Osteoblast (primary cell): ENCODE data around the gene VIPR2. TPM values are rescaled to one million over a fixed set of nuclear protein-coding genes. Genes with fewer than 3 reads are reported as not detected.

Source experiments
- DNase-seq: peaks from one replicate; pipeline ENCODE4 v3.0.0; 2011; ENCODE audit warnings: low spot score, mixed read lengths; ENCODE audit not compliant: insufficient read length; ENCODE audit errors: missing footprints
- H2AFZ ChIP-seq: 2 replicates; pipeline ENCODE4 v1.6.0; 2011; ENCODE audit warnings: mild to moderate bottlenecking, low read length
- H3K27ac ChIP-seq: 2 replicates; pipeline ENCODE4 v1.5.1; 2011; ENCODE audit warnings: mild to moderate bottlenecking, low read depth, low read length, moderate library complexity
- H3K27me3 ChIP-seq: 2 replicates; pipeline ENCODE4 v1.6.0; 2012; ENCODE audit warnings: mild to moderate bottlenecking, control low read depth, inconsistent platforms, low read length, moderate library complexity; ENCODE audit not compliant: insufficient read depth
- H3K36me3 ChIP-seq: 2 replicates; pipeline ENCODE4 v1.5.1; 2011; ENCODE audit warnings: mild to moderate bottlenecking, low read length, control low read depth, moderate library complexity; ENCODE audit not compliant: insufficient read depth
- H3K4me1 ChIP-seq: 2 replicates; pipeline ENCODE4 v1.5.1; 2011; ENCODE audit warnings: mild to moderate bottlenecking, low read length, control low read depth, moderate library complexity; ENCODE audit not compliant: insufficient read depth
- H3K4me2 ChIP-seq: 2 replicates; pipeline ENCODE4 v1.6.0; 2011; ENCODE audit warnings: mild to moderate bottlenecking, low read length; ENCODE audit not compliant: insufficient read depth
- H3K4me3 ChIP-seq: fragments of 200-600 bp; sonication (generic); 3 replicates; pipeline ENCODE4 v1.5.1; 2012; ENCODE audit warnings: mild to moderate bottlenecking, low read length, inconsistent platforms; ENCODE audit not compliant: insufficient read depth
- H3K79me2 ChIP-seq: 2 replicates; pipeline ENCODE4 v1.6.0; 2012; ENCODE audit warnings: mild to moderate bottlenecking, low read length, control low read depth, inconsistent platforms; ENCODE audit not compliant: insufficient read depth
- H3K9me3 ChIP-seq: 2 replicates; pipeline ENCODE4 v1.5.1; 2011; ENCODE audit warnings: low read depth, low read length, control low read depth
- H4K20me1 ChIP-seq: 2 replicates; pipeline ENCODE4 v1.6.0; 2012; ENCODE audit warnings: mild to moderate bottlenecking, low read length, control low read depth; ENCODE audit not compliant: insufficient read depth
- total RNA-seq: library from RNA; depleted of rRNA; stranded (reverse); fragments of >200 nt; gene quantifications from 2 replicates; pipeline ENCODE4 v1.2.3, GENCODE V29; 2012
- TF ChIP-seq, protein P1 (sequence below): IDR thresholded peaks from 2 replicates; pipeline ENCODE4 v1.5.1; 2011; ENCODE audit warnings: mild to moderate bottlenecking, low read depth, low read length, moderate library complexity; ENCODE audit errors: extremely low read depth

The VIPR2 gene
- total RNA-seq, 1 donor: not detected

- no peaks in the 10 kb centered on the region for H3K79me2 ChIP-seq
- H3K9me3 ChIP-seq: no peaks in the 10 kb centered on the region
- no peak overlapping the region for H3K4me2 ChIP-seq
- H3K27me3 ChIP-seq: no peaks in the 10 kb centered on the region
- H3K4me1 ChIP-seq: no peaks in the 10 kb centered on the region
- no peak overlapping the region for H3K4me3 ChIP-seq
- H2AFZ ChIP-seq: no peak overlapping the region
- no peaks in the 10 kb centered on the region for H4K20me1 ChIP-seq
- H3K27ac ChIP-seq: no peak overlapping the region
- TF ChIP-seq, protein P1, sequence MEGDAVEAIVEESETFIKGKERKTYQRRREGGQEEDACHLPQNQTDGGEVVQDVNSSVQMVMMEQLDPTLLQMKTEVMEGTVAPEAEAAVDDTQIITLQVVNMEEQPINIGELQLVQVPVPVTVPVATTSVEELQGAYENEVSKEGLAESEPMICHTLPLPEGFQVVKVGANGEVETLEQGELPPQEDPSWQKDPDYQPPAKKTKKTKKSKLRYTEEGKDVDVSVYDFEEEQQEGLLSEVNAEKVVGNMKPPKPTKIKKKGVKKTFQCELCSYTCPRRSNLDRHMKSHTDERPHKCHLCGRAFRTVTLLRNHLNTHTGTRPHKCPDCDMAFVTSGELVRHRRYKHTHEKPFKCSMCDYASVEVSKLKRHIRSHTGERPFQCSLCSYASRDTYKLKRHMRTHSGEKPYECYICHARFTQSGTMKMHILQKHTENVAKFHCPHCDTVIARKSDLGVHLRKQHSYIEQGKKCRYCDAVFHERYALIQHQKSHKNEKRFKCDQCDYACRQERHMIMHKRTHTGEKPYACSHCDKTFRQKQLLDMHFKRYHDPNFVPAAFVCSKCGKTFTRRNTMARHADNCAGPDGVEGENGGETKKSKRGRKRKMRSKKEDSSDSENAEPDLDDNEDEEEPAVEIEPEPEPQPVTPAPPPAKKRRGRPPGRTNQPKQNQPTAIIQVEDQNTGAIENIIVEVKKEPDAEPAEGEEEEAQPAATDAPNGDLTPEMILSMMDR: no peak
- no peaks in the 10 kb centered on the region for H3K36me3 ChIP-seq
- no peak for DNase-seq
Observed at GRCh38 chr7:159130199-159130775, 14.4 kb downstream of the VIPR2 start.

DNA sequence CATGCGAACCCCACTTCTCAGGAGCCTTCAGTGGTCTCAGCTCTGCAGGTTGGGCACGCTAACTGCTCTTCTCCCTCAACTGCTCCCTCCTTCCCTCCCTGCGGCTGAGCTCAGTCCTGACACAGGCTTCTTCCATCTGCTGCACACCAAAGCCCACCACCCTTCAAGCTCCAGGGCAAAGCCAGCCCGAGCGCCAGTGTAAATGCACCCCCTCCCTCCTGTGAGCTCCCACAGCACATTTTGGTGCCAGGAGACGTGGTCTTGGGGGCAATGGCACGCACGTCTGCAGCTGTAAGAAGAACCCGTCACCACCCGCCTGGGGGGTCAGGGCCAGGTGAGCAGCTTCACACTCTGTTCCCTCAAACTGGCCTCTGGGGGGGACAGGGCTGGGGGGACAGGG is 15.9 kb downstream of the VIPR2 start:
- H3K27me3 ChIP-seq: no peaks in the 10 kb centered on the region
- no peaks in the 10 kb centered on the region for H4K20me1 ChIP-seq
- no peaks in the 10 kb centered on the region for H3K9me3 ChIP-seq
- no peak overlapping the region for H3K27ac ChIP-seq
- no peak overlapping the region for H3K4me3 ChIP-seq
- H3K4me1 ChIP-seq: no peaks in the 10 kb centered on the region
- TF ChIP-seq, protein P1: no peak
- H3K79me2 ChIP-seq: no peaks in the 10 kb centered on the region
- no peaks in the 10 kb centered on the region for H3K36me3 ChIP-seq
- H2AFZ ChIP-seq: no peak overlapping the region
- no peak overlapping the region for H3K4me2 ChIP-seq
- no peak for DNase-seq

DNA sequence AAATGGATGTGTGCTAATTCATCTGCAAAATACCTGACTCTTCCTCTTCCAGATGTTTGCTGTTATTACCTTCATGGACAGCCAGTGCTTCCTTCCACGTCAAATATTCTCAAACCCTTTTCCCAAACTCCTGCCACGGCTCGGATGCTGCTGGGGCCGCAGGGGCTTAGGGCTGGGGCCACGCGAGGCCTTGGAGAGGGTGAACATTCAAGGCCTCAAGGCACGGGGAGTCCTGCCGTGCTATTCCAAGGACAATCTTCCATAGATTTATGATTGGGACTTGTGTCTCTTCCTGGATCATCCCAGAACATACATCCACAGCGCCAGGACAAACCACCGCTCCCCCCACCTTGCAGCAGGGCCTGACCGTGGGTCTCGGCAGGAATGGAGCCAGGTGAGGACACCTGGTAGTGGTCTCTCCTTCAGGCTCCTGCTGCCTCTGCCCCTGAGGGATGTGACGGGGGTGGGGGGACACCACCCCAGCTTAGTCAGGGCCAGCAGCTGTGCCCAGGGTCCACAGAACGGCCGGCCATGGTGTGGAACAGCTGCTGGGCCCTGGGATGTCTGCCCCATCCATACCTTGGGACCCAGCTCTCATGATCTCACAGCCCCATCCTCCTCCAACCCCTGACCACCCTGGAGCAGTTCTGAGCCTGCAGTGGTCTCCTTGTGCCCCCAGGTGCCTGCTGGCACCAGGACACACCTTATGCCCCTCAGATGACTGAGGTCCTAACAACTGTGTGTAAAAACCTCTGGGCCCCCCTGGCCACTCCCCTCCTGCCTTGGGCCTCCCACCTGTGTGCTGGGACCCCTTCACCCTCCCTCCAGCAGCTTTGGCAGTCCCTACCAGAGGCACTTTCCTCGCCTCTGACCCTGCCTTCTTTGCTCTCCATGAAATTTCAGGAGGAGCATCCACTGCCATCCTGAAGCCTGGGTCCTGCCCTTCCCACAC is 16.7 kb downstream of the VIPR2 start:
- Histone ChIP-seq H2AFZ (no peak overlapping the region), H3K4me2 (no peak overlapping the region), H3K9me3 (no peaks in the 10 kb centered on the region), H3K36me3 (no peaks in the 10 kb centered on the region), H3K4me3 (no peak overlapping the region), H3K27ac (no peak overlapping the region), H3K27me3 (no peaks in the 10 kb centered on the region), H3K79me2 (no peaks in the 10 kb centered on the region), H3K4me1 (no peaks in the 10 kb centered on the region), H4K20me1 (no peaks in the 10 kb centered on the region)
- TF ChIP-seq, protein P1: no peak
- no peak for DNase-seq
